GM12892 (cell line): ENCODE results near the gene SAMMSON.

Experiments used
- POLR2A ChIP-seq: IDR thresholded peaks from 2 replicates; pipeline ENCODE4 v1.6.1; 2011; ENCODE audit warnings: low read depth, low read length, control low read depth
- POLR2AphosphoS5 ChIP-seq: IDR thresholded peaks from 2 replicates; pipeline ENCODE4 v1.6.1; 2011; ENCODE audit warnings: low read depth, low read length, control low read depth

- TF ChIP-seq POLR2A = no peak
- TF ChIP-seq POLR2AphosphoS5 = no peak
Observed at GRCh38 chr3:69970827-69971226, 28.7 kb upstream of the SAMMSON start.
